Heart left ventricle (tissue), 16 donors: ENCODE data around the gene LIPC. TPM values are rescaled to one million over a fixed set of nuclear protein-coding genes. Genes with fewer than 3 reads are reported as not detected.

Experiments
- ATAC-seq, 4 donors: fragments of 200-7000 bp; cut with Tn5 transposase; one replicate each; pipeline ENCODE4 v1.9.1; 2020 to 2022; ENCODE audit warnings: moderate library complexity in 4 of 4, mild to moderate bottlenecking in 3 of 4, moderate number of reproducible peaks in 1 of 4
- DNase-seq, 5 donors: peaks; one replicate each; pipeline ENCODE4 v3.0.0-alpha.2; 2020
- H3K27ac ChIP-seq, 12 donors: fragments of 200-600 bp; sonication (generic) in 4 of 12; one replicate each; pipeline versions ENCODE4 v1.5.0 to v1.8.0; 2016 to 2022; ENCODE audit warnings: mild to moderate bottlenecking in 2 of 12
- H3K27me3 ChIP-seq, 9 donors: fragments of 200-600 bp; sonication (generic) in 2 of 9; one replicate each; pipeline versions ENCODE4 v1.5.1 to v1.8.0; 2016 to 2022; ENCODE audit warnings: mild to moderate bottlenecking in 3 of 9
- H3K36me3 ChIP-seq, 9 donors: fragments of 200-600 bp; sonication (generic) in 2 of 9; one replicate each; pipeline versions ENCODE4 v1.5.0 to v1.8.0; 2018 to 2022; ENCODE audit warnings: mild to moderate bottlenecking in 2 of 9
- H3K4me1 ChIP-seq, 12 donors: fragments of 200-600 bp; sonication (generic) in 4 of 12; one replicate each; pipeline versions ENCODE4 v1.5.0 to v1.8.0; 2016 to 2022; ENCODE audit warnings: mild to moderate bottlenecking in 3 of 12
- H3K4me3 ChIP-seq, 12 donors: fragments of 200-600 bp; sonication (generic) in 4 of 12; one replicate each; pipeline versions ENCODE4 v1.5.0 to v1.8.0; 2017 to 2022; ENCODE audit warnings: mild to moderate bottlenecking in 9 of 12, moderate library complexity in 4 of 12
- H3K9me3 ChIP-seq, 12 donors: fragments of 200-600 bp; sonication (generic) in 4 of 12; one replicate each; pipeline versions ENCODE4 v1.5.0 to v1.8.0; 2016 to 2022; ENCODE audit warnings: mild to moderate bottlenecking in 1 of 12
- CTCF ChIP-seq, 12 donors: fragments of 200-600 bp; sonication (generic) in 4 of 12; IDR thresholded peaks; one replicate each; pipeline versions ENCODE4 v1.5.0 to v1.8.0; 2018 to 2022; ENCODE audit warnings: antibody characterized with exemption in 12 of 12, mild to moderate bottlenecking in 5 of 12
- POLR2A ChIP-seq, 2 donors: fragments of 450-650 bp; IDR thresholded peaks; one replicate each; pipeline ENCODE4 v1.6.1; 2017; ENCODE audit warnings: antibody characterized with exemption in 2 of 2, mild to moderate bottlenecking in 2 of 2, moderate library complexity in 2 of 2
- WGBS, 4 donors: extraction: QIAGEN DNeasy Blood & Tissue Kit in 2 of 4; methylation state at CpG; one replicate each; pipeline versions ENCODE4 v1.1.5 to v1.1.7; 2013 to 2018; 5-methylcytosine and 5-hydroxymethylcytosine counted together
- intact Hi-C, 10 donors: fragments of 100-400 bp; cut with DNase I; formaldehyde crosslinking; loops; one replicate each; pipeline versions ENCODE4 v1.11.1 to v1.14.2; 2022
- polyA plus RNA-seq, 2 donors: library from polyadenylated mRNA; stranded (reverse); fragments of 200-250 nt; gene quantifications; one replicate each; pipeline ENCODE4 v1.2.3, GENCODE V29; 2013
- total RNA-seq, 9 donors: library from RNA; depleted of rRNA in 2 of 9; stranded (reverse); fragments of >200 nt in 2 of 9; fragmentation: NEBNext Ultra II Directional in 3 of 9; extraction: Animal tissue kit (Norgen Biotek cat#: 25700) in 3 of 9; gene quantifications; one replicate each; pipeline versions ENCODE4 v1.1.0 to v1.2.4, GENCODE V29; 2016 to 2023
- donor health status: ischemic (EF 13 %, LVEDD 7.1; RV severe dilation, severe dysfunction).
- donor health status: healthy with polysubstance abuse.
- donor health status: DM: no; HTN: yes; CAD: no.
- donor health status: DM: no; HTN: no; CAD: no.
- donor health status: ischemic (EF 25% LVEDD 6.9; RV normal size, moderate dysfunction).
- donor health status: ischemic (EF 25% LVEDD 5.7; RV mildly dilated, moderate dysfunction).
- donor health status: healthy.
- donor health status: DM: yes; HTN: yes; CAD: no.
- donor health status: ischemic (EF 35%, LVEDD 5.7; RV mildly dilated, moderate dysfunction).
- donor health status: nonischemic (EF 11% LVEDD 7.7; RV severe dilation, severe dysfunction).
- donor health status: DM: yes; HTN: yes; CAD: no.
- donor health status: PGD.
- donor health status: ischemic (EF 29% LVEDD 5.4; RV normal size, mild dysfunction).
- donor health status: nonischemic (EF 23%, LVEDD 6.1; RV moderate dilation, normal function).

The LIPC gene
- total and polyA plus RNA-seq, 11 donors, result 0.10 to 1.4 (median 0.55) TPM; not detected in 1

DNA sequence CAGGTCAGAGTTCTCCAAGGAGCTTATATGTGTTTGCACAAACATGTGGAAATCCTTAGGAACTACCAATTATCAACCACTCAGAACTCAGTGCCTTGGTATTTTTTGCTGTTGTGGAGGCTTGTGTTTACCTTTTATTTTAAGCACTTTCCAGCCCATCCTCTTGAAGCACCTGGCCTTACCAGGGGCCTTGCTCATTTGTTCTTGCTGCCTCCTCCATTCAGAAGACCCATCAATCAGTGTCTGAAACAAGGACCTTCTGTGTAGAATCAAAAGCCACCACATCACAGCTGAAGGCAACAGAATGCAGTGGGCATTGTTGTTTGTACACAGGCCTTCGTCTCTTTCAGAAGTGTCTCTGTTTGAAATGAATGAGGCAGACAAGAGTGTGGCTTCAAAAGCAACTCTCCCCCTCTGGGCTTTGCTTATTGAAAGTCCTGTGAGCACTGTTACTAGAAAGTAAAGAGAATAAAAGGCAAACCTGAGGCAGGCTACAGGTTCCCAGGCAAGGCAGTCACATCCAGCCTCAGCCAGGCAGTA is 24.5 kb upstream of the LIPC start:
- Histone ChIP-seq H3K27me3 (no peaks in the 10 kb centered on the region), H3K27ac (no peak overlapping the region), H3K4me1 (peaks cover 0 to 2% (median 0%) of the 10 kb centered on the region in 12 donors), H3K9me3 (no peaks in the 10 kb centered on the region), H3K36me3 (no peaks in the 10 kb centered on the region), H3K4me3 (no peak overlapping the region)
- no peak for DNase-seq
- no peak for ATAC-seq
- no peak for TF ChIP-seq CTCF (IDR thresholded peaks at IDR 0.05)
- TF ChIP-seq POLR2A (IDR thresholded peaks at IDR 0.05), result no peak
- intact Hi-C loops, result no loop called here
- WGBS, 4 donors, result 88 to 100% (median 95%) methylated on average over 1 of the region's 1 CpG

DNA sequence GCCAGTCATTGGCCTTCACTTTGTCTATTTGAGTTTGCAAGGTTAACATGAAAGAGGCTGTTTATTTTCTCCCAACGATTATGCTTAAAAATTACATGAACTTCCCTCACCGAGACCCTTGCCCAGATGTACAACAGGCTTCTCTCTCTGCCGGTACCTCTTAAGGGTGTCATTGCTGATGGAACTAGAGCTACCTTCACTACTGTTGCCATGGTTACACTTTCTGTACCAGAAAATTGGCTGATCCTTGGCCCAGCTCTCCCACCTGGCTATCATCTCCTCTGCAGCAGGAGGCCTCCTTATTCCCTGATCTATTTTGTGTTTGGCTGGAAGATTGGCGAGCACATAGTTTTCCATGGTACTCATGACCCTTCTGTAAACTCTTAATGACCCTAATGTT is 24.0 kb upstream of the LIPC start:
- intact Hi-C loops, result no loop called here
- Histone ChIP-seq H3K4me1 (no peaks in the 10 kb centered on the region), H3K27ac (no peak overlapping the region), H3K9me3 (no peaks in the 10 kb centered on the region), H3K27me3 (no peaks in the 10 kb centered on the region), H3K36me3 (no peaks in the 10 kb centered on the region), H3K4me3 (no peak overlapping the region)
- no peak for TF ChIP-seq POLR2A (IDR thresholded peaks at IDR 0.05)
- TF ChIP-seq CTCF (IDR thresholded peaks at IDR 0.05), result no peak
- WGBS, 4 donors, result 83 to 99% (median 93%) methylated on average over 4 of the region's 4 CpGs
- DNase-seq (no peak), ATAC-seq (no peak)

DNA sequence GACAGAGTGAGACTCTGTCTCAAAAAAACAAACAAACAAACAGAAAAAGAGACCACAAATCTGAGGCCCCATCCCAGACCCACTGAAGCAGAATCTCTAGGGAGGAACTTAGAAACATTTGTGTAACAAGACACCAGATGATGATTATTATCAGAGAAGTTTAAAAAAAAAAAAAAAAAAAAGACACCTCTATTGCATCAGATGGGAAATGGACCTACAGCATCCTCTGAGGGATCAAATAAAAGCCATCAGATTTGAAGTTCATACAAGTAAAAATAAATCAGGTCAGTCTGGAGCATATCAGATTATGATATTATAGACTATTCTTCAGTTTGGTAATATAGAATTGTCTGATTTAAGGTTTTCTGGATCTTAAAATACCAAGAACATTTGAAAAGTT is 21.9 kb upstream of the LIPC start:
- Histone ChIP-seq H3K27me3 (no peaks in the 10 kb centered on the region), H3K27ac (no peak overlapping the region), H3K4me1 (no peaks in the 10 kb centered on the region), H3K4me3 (peak overlapping the region in 4 of 12 donors; percentile 37 to 52 (median 47)), H3K9me3 (no peaks in the 10 kb centered on the region), H3K36me3 (no peaks in the 10 kb centered on the region)
- intact Hi-C loops, result no loop called here
- ATAC-seq (no peak), DNase-seq (no peak)
- no peak for TF ChIP-seq POLR2A (IDR thresholded peaks at IDR 0.05)
- TF ChIP-seq CTCF (IDR thresholded peaks at IDR 0.05), result no peak

GRCh38 chr15:58410353-58410752 is 21.4 kb upstream of the LIPC start:
- 69 to 81% (median 71%) methylated on average over 4 of the region's 4 CpGs for WGBS, 4 donors
- no peaks in the 10 kb centered on the region for H3K36me3 ChIP-seq
- H3K27me3 ChIP-seq, result no peaks in the 10 kb centered on the region
- TF ChIP-seq POLR2A (IDR thresholded peaks at IDR 0.05), result no peak
- no peaks in the 10 kb centered on the region for H3K4me1 ChIP-seq
- ATAC-seq (peak in 2 of 4 donors; percentile 18 to 29), DNase-seq (no peak)
- no peak overlapping the region for H3K27ac ChIP-seq
- peak overlapping the region in 6 of 12 donors; percentile 25 to 52 (median 41) for H3K4me3 ChIP-seq
- no peaks in the 10 kb centered on the region for H3K9me3 ChIP-seq
- intact Hi-C loops, result no loop called here

- ATAC-seq, result no peak
Measured at GRCh38 chr15:58413253-58413652, 18.5 kb upstream of the LIPC start.

More at GRCh38 chr15:58413253-58413652, 18.5 kb upstream of the LIPC start:
- intact Hi-C loops, result no loop called here
- no peaks in the 10 kb centered on the region for H3K4me1 ChIP-seq
- no peak overlapping the region for H3K4me3 ChIP-seq
- TF ChIP-seq POLR2A (IDR thresholded peaks at IDR 0.05) (no peak), CTCF (IDR thresholded peaks at IDR 0.05) (no peak)
- DNase-seq, result no peak
- no peaks in the 10 kb centered on the region for H3K27me3 ChIP-seq
- no peaks in the 10 kb centered on the region for H3K36me3 ChIP-seq
- 96 to 98% (median 97%) methylated on average over 3 of the region's 3 CpGs for WGBS, 4 donors
- H3K27ac ChIP-seq, result no peak overlapping the region
- H3K9me3 ChIP-seq, result peaks cover 0 to 7% (median 0%) of the 10 kb centered on the region in 12 donors
